Dendritic cell treated with granulocyte-macrophage colony-stimulating factor and Interleukin-4, amounts not matched to agents 40 ng/mL and 50 ng/mL, for 4 days (primary cell): ENCODE data around the gene THADA.
A peak's percentile ranks its signal among the peaks of the same experiment; 100 is the strongest.

ENCODE experiments used
- H3K27ac Mint-ChIP-seq: one replicate; pipeline ENCODE4 v1.8.0; 2022; ENCODE audit warnings: mild to moderate bottlenecking, mixed read lengths
- H3K27me3 Mint-ChIP-seq: one replicate; pipeline ENCODE4 v1.8.0; 2022; ENCODE audit warnings: mild to moderate bottlenecking, mixed read lengths
- H3K36me3 Mint-ChIP-seq: one replicate; pipeline ENCODE4 v1.8.0; 2022; ENCODE audit warnings: low read depth, mixed read lengths
- H3K4me1 Mint-ChIP-seq: one replicate; pipeline ENCODE4 v1.8.0; 2022; ENCODE audit warnings: low read depth, mixed read lengths
- H3K4me3 Mint-ChIP-seq: one replicate; pipeline ENCODE4 v1.8.0; 2022; ENCODE audit warnings: mild to moderate bottlenecking, moderate library complexity, mixed read lengths
- H3K9me3 Mint-ChIP-seq: one replicate; pipeline ENCODE4 v1.8.0; 2022; ENCODE audit warnings: mixed read lengths
- intact Hi-C: fragments of 100-400 bp; cut with micrococcal nuclease; formaldehyde crosslinking; loops from one replicate; pipeline ENCODE4 v1.15.0; 2022

Gene THADA

GRCh38 chr2:43488737-43489136 is 107.1 kb downstream of the THADA start:
- no peak overlapping the region for H3K4me3 Mint-ChIP-seq
- no peaks in the 10 kb centered on the region for H3K9me3 Mint-ChIP-seq
- H3K4me1 Mint-ChIP-seq = peaks cover 8% of the 10 kb centered on the region
- intact Hi-C loops = loop anchor here (5.0 kb wide), 1 partner anchor 54 kb away; no protein-coding TSS in a partner anchor
- H3K36me3 Mint-ChIP-seq = no peaks in the 10 kb centered on the region
- no peaks in the 10 kb centered on the region for H3K27me3 Mint-ChIP-seq
- no peak overlapping the region for H3K27ac Mint-ChIP-seq

GRCh38 chr2:43486603-43487002 is 109.2 kb downstream of the THADA start:
- H3K4me3 Mint-ChIP-seq = no peak overlapping the region
- intact Hi-C loops = loop anchor here (5.0 kb wide), 1 partner anchor 56 kb away; no protein-coding TSS in a partner anchor
- H3K36me3 Mint-ChIP-seq = no peaks in the 10 kb centered on the region
- H3K9me3 Mint-ChIP-seq = no peaks in the 10 kb centered on the region
- H3K4me1 Mint-ChIP-seq = peaks cover 26% of the 10 kb centered on the region
- no peaks in the 10 kb centered on the region for H3K27me3 Mint-ChIP-seq
- H3K27ac Mint-ChIP-seq = peak overlapping the region; percentile 75

- Mint-ChIP-seq H3K27me3 (no peaks in the 10 kb centered on the region), H3K36me3 (no peaks in the 10 kb centered on the region), H3K4me3 (no peak overlapping the region), H3K27ac (no peak overlapping the region), H3K4me1 (peaks cover 31% of the 10 kb centered on the region), H3K9me3 (no peaks in the 10 kb centered on the region)
- intact Hi-C loops = loop anchor here (1.0 to 5.0 kb wide), 5 partner anchors 252 to 656 kb away; no protein-coding TSS in a partner anchor
These were observed 111.4 kb downstream of the THADA start for GRCh38 chr2:43484323-43484930.

GRCh38 chr2:43482961-43483360 is 112.9 kb downstream of the THADA start:
- intact Hi-C loops = loop anchor here (1.0 to 5.0 kb wide), 4 partner anchors 251 to 626 kb away; no protein-coding TSS in a partner anchor
- Mint-ChIP-seq H3K4me3 (no peak overlapping the region), H3K36me3 (no peaks in the 10 kb centered on the region), H3K27ac (no peak overlapping the region), H3K4me1 (peaks cover 31% of the 10 kb centered on the region), H3K9me3 (no peaks in the 10 kb centered on the region), H3K27me3 (no peaks in the 10 kb centered on the region)

GRCh38 chr2:43481927-43482542 is 113.8 kb downstream of the THADA start:
- Mint-ChIP-seq H3K27ac (no peak overlapping the region), H3K4me3 (no peak overlapping the region), H3K4me1 (peaks cover 28% of the 10 kb centered on the region), H3K27me3 (no peaks in the 10 kb centered on the region), H3K9me3 (no peaks in the 10 kb centered on the region), H3K36me3 (no peaks in the 10 kb centered on the region)
- intact Hi-C loops = loop anchor here (5.0 kb wide), 3 partner anchors 250 to 625 kb away; no protein-coding TSS in a partner anchor

GRCh38 chr2:43480874-43481273 is 115.0 kb downstream of the THADA start:
- Mint-ChIP-seq H3K27me3 (no peaks in the 10 kb centered on the region), H3K9me3 (no peaks in the 10 kb centered on the region), H3K4me1 (peaks cover 22% of the 10 kb centered on the region), H3K36me3 (no peaks in the 10 kb centered on the region), H3K27ac (no peak overlapping the region), H3K4me3 (no peak overlapping the region)
- intact Hi-C loops = loop anchor here (5.0 kb wide), 3 partner anchors 249 to 624 kb away; no protein-coding TSS in a partner anchor

GRCh38 chr2:43478412-43479086 is 117.3 kb downstream of the THADA start:
- no peaks in the 10 kb centered on the region for H3K9me3 Mint-ChIP-seq
- H3K4me1 Mint-ChIP-seq = peaks cover 28% of the 10 kb centered on the region
- intact Hi-C loops = no loop called here
- peaks cover 6% of the 10 kb centered on the region for H3K36me3 Mint-ChIP-seq
- no peak overlapping the region for H3K27ac Mint-ChIP-seq
- H3K4me3 Mint-ChIP-seq = no peak overlapping the region
- H3K27me3 Mint-ChIP-seq = no peaks in the 10 kb centered on the region

- Mint-ChIP-seq H3K27me3 (no peaks in the 10 kb centered on the region), H3K4me3 (no peak overlapping the region), H3K27ac (no peak overlapping the region), H3K4me1 (peaks cover 6% of the 10 kb centered on the region), H3K36me3 (peaks cover 6% of the 10 kb centered on the region), H3K9me3 (no peaks in the 10 kb centered on the region)
- intact Hi-C loops = no loop called here
These were observed 119.9 kb downstream of the THADA start for GRCh38 chr2:43475922-43476321.

GRCh38 chr2:43475137-43475846 is 120.5 kb downstream of the THADA start:
- Mint-ChIP-seq H3K9me3 (no peaks in the 10 kb centered on the region), H3K4me1 (peaks cover 6% of the 10 kb centered on the region), H3K4me3 (no peak overlapping the region), H3K27me3 (no peaks in the 10 kb centered on the region), H3K27ac (no peak overlapping the region), H3K36me3 (peaks cover 6% of the 10 kb centered on the region)
- intact Hi-C loops = no loop called here

- Mint-ChIP-seq H3K27me3 (no peaks in the 10 kb centered on the region), H3K4me1 (peaks cover 6% of the 10 kb centered on the region), H3K27ac (no peak overlapping the region), H3K36me3 (peaks cover 6% of the 10 kb centered on the region), H3K4me3 (no peak overlapping the region), H3K9me3 (no peaks in the 10 kb centered on the region)
- intact Hi-C loops = no loop called here
These were observed 121.6 kb downstream of the THADA start for GRCh38 chr2:43474273-43474672.

GRCh38 chr2:43473767-43474166 is 122.1 kb downstream of the THADA start:
- Mint-ChIP-seq H3K27me3 (no peaks in the 10 kb centered on the region), H3K36me3 (peaks cover 6% of the 10 kb centered on the region), H3K4me3 (no peak overlapping the region), H3K27ac (no peak overlapping the region), H3K9me3 (no peaks in the 10 kb centered on the region), H3K4me1 (peaks cover 6% of the 10 kb centered on the region)
- intact Hi-C loops = no loop called here

- intact Hi-C loops = no loop called here
- Mint-ChIP-seq H3K4me3 (no peak overlapping the region), H3K4me1 (peaks cover 6% of the 10 kb centered on the region), H3K27me3 (no peaks in the 10 kb centered on the region), H3K27ac (no peak overlapping the region), H3K9me3 (no peaks in the 10 kb centered on the region), H3K36me3 (peaks cover 6% of the 10 kb centered on the region)
These were observed 123.2 kb downstream of the THADA start for GRCh38 chr2:43472527-43473194.

GRCh38 chr2:43469713-43470112 is 126.1 kb downstream of the THADA start:
- H3K27me3 Mint-ChIP-seq = no peaks in the 10 kb centered on the region
- intact Hi-C loops = no loop called here
- peaks cover 19% of the 10 kb centered on the region for H3K4me1 Mint-ChIP-seq
- no peak overlapping the region for H3K4me3 Mint-ChIP-seq
- peaks cover 16% of the 10 kb centered on the region for H3K36me3 Mint-ChIP-seq
- no peaks in the 10 kb centered on the region for H3K9me3 Mint-ChIP-seq
- no peak overlapping the region for H3K27ac Mint-ChIP-seq
